HepG2 (cell line): ENCODE data around the gene NUAK2. TPM values are rescaled to one million over a fixed set of nuclear protein-coding genes. Genes with fewer than 3 reads are reported as not detected.

Experiments used
- BCL6 ChIP-seq: IDR thresholded peaks from 2 replicates; pipeline ENCODE4 v1.6.1; 2016; ENCODE audit warnings: missing genetic modification reagents, missing compliant biosample characterization
- GPBP1L1 ChIP-seq: sonication (generic); formaldehyde crosslinking; IDR thresholded peaks from 2 replicates; pipeline ENCODE4 v1.5.0; 2020; ENCODE audit warnings: mild to moderate bottlenecking, missing genetic modification reagents
- HNRNPL ChIP-seq: fragments of 200-400 bp; formaldehyde crosslinking; IDR thresholded peaks from 2 replicates; pipeline ENCODE4 v1.6.1; 2017; ENCODE audit warnings: mild to moderate bottlenecking, low read depth, low read length
- IRX3 ChIP-seq: sonication (generic); formaldehyde crosslinking; IDR thresholded peaks from 2 replicates; pipeline ENCODE4 v1.8.1; 2023; ENCODE audit warnings: mild to moderate bottlenecking, low read depth, missing genetic modification reagents, borderline replicate concordance
- KAT8 ChIP-seq: IDR thresholded peaks from 2 replicates; pipeline ENCODE4 v1.6.1; 2016; ENCODE audit warnings: missing genetic modification reagents, missing compliant biosample characterization
- KDM2A ChIP-seq: sonication (generic); formaldehyde crosslinking; IDR thresholded peaks from 2 replicates; pipeline ENCODE4 v1.4.0; 2020; ENCODE audit warnings: low read depth, missing genetic modification reagents, borderline replicate concordance
- KDM3A ChIP-seq: IDR thresholded peaks from 2 replicates; pipeline ENCODE4 v1.6.1; 2018; ENCODE audit warnings: low read depth, missing compliant biosample characterization
- KLF16 ChIP-seq, 2 experiments: sonication (generic) in 1 of 2; formaldehyde crosslinking in 1 of 2; IDR thresholded peaks; 2 replicates each; pipeline versions ENCODE4 v1.6.1 to v1.8.0; 2016 to 2023; ENCODE audit warnings: missing genetic modification reagents in 2 of 2, missing compliant biosample characterization in 1 of 2
- NR2F1 ChIP-seq, 2 experiments: fragments of 450-650 bp in 1 of 2; formaldehyde crosslinking in 1 of 2; IDR thresholded peaks; 2 replicates each; pipeline versions ENCODE4 v1.5.0 to v1.6.1; 2016 to 2020; ENCODE audit warnings: mild to moderate bottlenecking in 1 of 2, missing compliant biosample characterization in 1 of 2, missing genetic modification reagents in 1 of 2, moderate library complexity in 1 of 2
- NR3C1 ChIP-seq: sonication (generic); formaldehyde crosslinking; IDR thresholded peaks from 2 replicates; pipeline ENCODE4 v1.4.0; 2020; ENCODE audit warnings: missing genetic modification reagents
- RAD51 ChIP-seq: fragments of 450-650 bp; IDR thresholded peaks from 2 replicates; pipeline ENCODE4 v1.6.1; 2016; ENCODE audit warnings: borderline replicate concordance
- SIN3A ChIP-seq: IDR thresholded peaks from 2 replicates; pipeline ENCODE4 v1.6.1; 2011; ENCODE audit warnings: low read depth, mild to moderate bottlenecking, control low read depth, low read length, borderline replicate concordance
- SKIL ChIP-seq: sonication (generic); formaldehyde crosslinking; IDR thresholded peaks from 2 replicates; pipeline ENCODE4 v1.8.0; 2022; ENCODE audit warnings: missing genetic modification reagents, mild to moderate bottlenecking, moderate library complexity, borderline replicate concordance
- SMC3 ChIP-seq: IDR thresholded peaks from 2 replicates; pipeline ENCODE4 v1.6.1; 2011; ENCODE audit warnings: low read length, improper control_type of control experiment
- STAG1 ChIP-seq: sonication (generic); formaldehyde crosslinking; IDR thresholded peaks from 2 replicates; pipeline ENCODE4 v1.4.0; 2020; ENCODE audit warnings: missing genetic modification reagents
- TCF7L2 ChIP-seq: IDR thresholded peaks from 2 replicates; pipeline ENCODE4 v1.6.1; 2011; ENCODE audit warnings: mild to moderate bottlenecking, low read depth, low read length, moderate library complexity
- THAP11 ChIP-seq: IDR thresholded peaks from 2 replicates; pipeline ENCODE4 v1.6.1; 2016; ENCODE audit warnings: missing biosample characterization, missing genetic modification reagents
- ZNF329 ChIP-seq: sonication (generic); formaldehyde crosslinking; IDR thresholded peaks from 2 replicates; pipeline ENCODE4 v1.9.0; 2021; ENCODE audit warnings: low read depth, mild to moderate bottlenecking, missing genetic modification reagents
- ZNF563 ChIP-seq: sonication (generic); formaldehyde crosslinking; IDR thresholded peaks from 2 replicates; pipeline ENCODE4 v1.8.0; 2022; ENCODE audit warnings: mild to moderate bottlenecking, moderate library complexity, missing genetic modification reagents
- ZNF777 ChIP-seq: sonication (generic); formaldehyde crosslinking; IDR thresholded peaks from 2 replicates; pipeline ENCODE4 v1.4.0; 2020; ENCODE audit warnings: missing genetic modification reagents
- ZNF780A ChIP-seq: sonication (generic); formaldehyde crosslinking; IDR thresholded peaks from 2 replicates; pipeline ENCODE4 v1.8.0; 2022; ENCODE audit warnings: mild to moderate bottlenecking, missing genetic modification reagents, moderate library complexity
- ZNF879 ChIP-seq: sonication (generic); formaldehyde crosslinking; IDR thresholded peaks from 2 replicates; pipeline ENCODE4 v1.8.1; 2023; ENCODE audit warnings: missing genetic modification reagents
- polyA plus RNA-seq, 8 experiments: library from polyadenylated mRNA; depleted of rRNA in 3 of 8; stranded (reverse) in 7 of 8; unstranded in 1 of 8; fragments of >200 nt; fragmentation: Illumina TruSeq in 4 of 8; extraction: Trizol in 4 of 8; gene quantifications; 2 replicates each; pipeline versions ENCODE4 v1.2.1 to v1.2.3, GENCODE V29; 2011 to 2016; ENCODE audit warnings: low read depth in 4 of 8, missing spikeins in 1 of 8, mixed read lengths in 1 of 8; ENCODE audit not compliant: insufficient read depth in 1 of 8
- total RNA-seq, 5 experiments: library from RNA; depleted of rRNA; stranded (reverse); fragments of >200 nt; fragmentation: Illumina TruSeq; extraction: Trizol; gene quantifications; 2 replicates each; pipeline ENCODE4 v1.2.3, GENCODE V29; 2016; ENCODE audit warnings: low read depth in 1 of 5
- TF ChIP-seq, protein P1 (sequence below): IDR thresholded peaks from 2 replicates; pipeline ENCODE4 v1.6.1; 2018; ENCODE audit warnings: missing genetic modification reagents, mild to moderate bottlenecking, missing compliant biosample characterization
- TF ChIP-seq, protein P2 (sequence below): IDR thresholded peaks from 2 replicates; pipeline ENCODE4 v1.6.1; 2012; ENCODE audit warnings: inconsistent platforms
- TF ChIP-seq, protein P3 (sequence below): sonication (generic); formaldehyde crosslinking; IDR thresholded peaks from 2 replicates; pipeline ENCODE4 v1.4.0; 2020; ENCODE audit warnings: missing genetic modification reagents; ENCODE audit errors: not compliant biosample characterization
- TF ChIP-seq, protein P4 (sequence below): sonication (generic); formaldehyde crosslinking; IDR thresholded peaks from 2 replicates; pipeline ENCODE4 v1.4.0; 2020; ENCODE audit warnings: missing genetic modification reagents

The NUAK2 gene
- total and polyA plus RNA-seq, 2 of the 13 experiments (the other 11 are each of a cell fraction or from before 2014, with no cell fraction given): 0.75 to 1.1 TPM

GRCh38 chr1:205335692-205336091, 14.1 kb upstream of the NUAK2 start (continued):
- TF ChIP-seq SKIL (no peak), ZNF563 (CRISPR knock-in tag) (no peak), SMC3 (peak; percentile 59), NR2F1 (CRISPR knock-in tag; IDR thresholded peaks at IDR 0.05) (no peak), KAT8 (CRISPR knock-in tag) (peak; percentile 43; the same call in 1 of the 2 replicates), KDM2A (peak; percentile 55; the same call in 1 of the 2 replicates), HNRNPL (0 out of 2 replicates have a peak, but pooled peaks have one; percentile 56), GPBP1L1 (no peak), ZNF777 (no peak), RAD51 (no peak), ZNF329 (no peak), ZNF780A (CRISPR knock-in tag) (no peak), KLF16 (CRISPR knock-in tag; IDR thresholded peaks at IDR 0.05) (0 out of 4 replicates have a peak, but pooled peaks of 1 of the 2 experiments have one; percentile 26), ZNF879 (no peak), SIN3A (no peak), TCF7L2 (no peak), NR3C1 (CRISPR knock-in tag) (no peak), BCL6 (CRISPR knock-in tag) (peak; percentile 11; the same call in 1 of the 2 replicates), KDM3A (CRISPR knock-in tag) (0 out of 2 replicates have a peak, but pooled peaks have one; percentile 50), STAG1 (peak; percentile 76), IRX3 (no peak), THAP11 (CRISPR knock-in tag) (peak; percentile 41; the same call in 1 of the 2 replicates)
- TF ChIP-seq, protein P1, sequence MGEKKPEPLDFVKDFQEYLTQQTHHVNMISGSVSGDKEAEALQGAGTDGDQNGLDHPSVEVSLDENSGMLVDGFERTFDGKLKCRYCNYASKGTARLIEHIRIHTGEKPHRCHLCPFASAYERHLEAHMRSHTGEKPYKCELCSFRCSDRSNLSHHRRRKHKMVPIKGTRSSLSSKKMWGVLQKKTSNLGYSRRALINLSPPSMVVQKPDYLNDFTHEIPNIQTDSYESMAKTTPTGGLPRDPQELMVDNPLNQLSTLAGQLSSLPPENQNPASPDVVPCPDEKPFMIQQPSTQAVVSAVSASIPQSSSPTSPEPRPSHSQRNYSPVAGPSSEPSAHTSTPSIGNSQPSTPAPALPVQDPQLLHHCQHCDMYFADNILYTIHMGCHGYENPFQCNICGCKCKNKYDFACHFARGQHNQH (CRISPR knock-in tag): peak; percentile 38; the same call in 1 of the 2 replicates
- TF ChIP-seq, protein P2, sequence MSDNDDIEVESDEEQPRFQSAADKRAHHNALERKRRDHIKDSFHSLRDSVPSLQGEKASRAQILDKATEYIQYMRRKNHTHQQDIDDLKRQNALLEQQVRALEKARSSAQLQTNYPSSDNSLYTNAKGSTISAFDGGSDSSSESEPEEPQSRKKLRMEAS: peak; percentile 13; the same call in 1 of the 2 replicates
- TF ChIP-seq, protein P3, sequence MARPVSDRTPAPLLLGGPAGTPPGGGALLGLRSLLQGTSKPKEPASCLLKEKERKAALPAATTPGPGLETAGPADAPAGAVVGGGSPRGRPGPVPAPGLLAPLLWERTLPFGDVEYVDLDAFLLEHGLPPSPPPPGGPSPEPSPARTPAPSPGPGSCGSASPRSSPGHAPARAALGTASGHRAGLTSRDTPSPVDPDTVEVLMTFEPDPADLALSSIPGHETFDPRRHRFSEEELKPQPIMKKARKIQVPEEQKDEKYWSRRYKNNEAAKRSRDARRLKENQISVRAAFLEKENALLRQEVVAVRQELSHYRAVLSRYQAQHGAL: no peak
- TF ChIP-seq, protein P4, sequence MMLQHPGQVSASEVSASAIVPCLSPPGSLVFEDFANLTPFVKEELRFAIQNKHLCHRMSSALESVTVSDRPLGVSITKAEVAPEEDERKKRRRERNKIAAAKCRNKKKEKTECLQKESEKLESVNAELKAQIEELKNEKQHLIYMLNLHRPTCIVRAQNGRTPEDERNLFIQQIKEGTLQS (CRISPR knock-in tag): 0 out of 2 replicates have a peak, but pooled peaks have one; percentile 21
